Neural cell (in vitro differentiated cells): ENCODE results near the gene CHCT1. TPM values are rescaled to one million over a fixed set of nuclear protein-coding genes. Genes with fewer than 3 reads are reported as not detected.

Source experiments
- H2AFZ ChIP-seq: fragments of 200-600, 300-800 bp; sonication (generic), shearing (Covaris generic); 2 replicates; pipeline ENCODE4 v1.6.0; 2014; ENCODE audit warnings: low read depth, mild to moderate bottlenecking, antibody characterized with exemption, low read length, moderate library complexity
- H3F3A ChIP-seq: fragments of 200-600 bp; shearing (Covaris generic); 2 replicates; pipeline ENCODE4 v1.6.1; 2016; ENCODE audit warnings: mild to moderate bottlenecking, moderate library complexity, mixed read lengths, antibody characterized with exemption, low read length; ENCODE audit not compliant: insufficient read depth, poor library complexity, severe bottlenecking
- H3K27ac ChIP-seq: fragments of 200-600, 300-800 bp; sonication (generic), shearing (Covaris generic); 2 replicates; pipeline ENCODE4 v1.5.1; 2014; ENCODE audit warnings: mild to moderate bottlenecking, low read length, moderate library complexity
- H3K27me3 ChIP-seq: fragments of 300-800, 200-600 bp; sonication (generic), shearing (Covaris generic); 2 replicates; pipeline ENCODE4 v1.6.0; 2014; ENCODE audit warnings: mild to moderate bottlenecking, low read depth, low read length, moderate library complexity; ENCODE audit not compliant: insufficient read depth
- H3K36me3 ChIP-seq: fragments of 300-800, 200-600 bp; sonication (generic), shearing (Covaris generic); 2 replicates; pipeline ENCODE4 v1.5.1; 2014; ENCODE audit warnings: mild to moderate bottlenecking, antibody characterized with exemption, low read length, moderate library complexity; ENCODE audit not compliant: insufficient read depth
- H3K4me2 ChIP-seq: fragments of 300-800, 200-600 bp; sonication (generic), shearing (Covaris generic); 2 replicates; pipeline ENCODE4 v1.6.0; 2014; ENCODE audit warnings: mild to moderate bottlenecking, low read length
- H3K4me3 ChIP-seq: fragments of 300-800, 200-600 bp; sonication (generic), shearing (Covaris generic); 2 replicates; pipeline ENCODE4 v1.5.1; 2014; ENCODE audit warnings: mild to moderate bottlenecking, low read length, moderate library complexity
- H3K79me2 ChIP-seq: fragments of 200-600 bp; shearing (Covaris generic); replicated peaks from 2 replicates; pipeline ENCODE4 v1.6.0; 2014; ENCODE audit warnings: mild to moderate bottlenecking, low read length, moderate library complexity; ENCODE audit not compliant: insufficient read depth
- H3K9ac ChIP-seq: fragments of 300-800, 200-600 bp; sonication (generic), shearing (Covaris generic); 2 replicates; pipeline ENCODE4 v1.6.1; 2016; ENCODE audit warnings: mild to moderate bottlenecking, low read length, mixed read lengths
- H3K9me2 ChIP-seq: fragments of 200-600 bp; shearing (Covaris generic); 2 replicates; pipeline ENCODE4 v1.6.1; 2016; ENCODE audit warnings: mild to moderate bottlenecking, low read length, mixed read lengths; ENCODE audit not compliant: insufficient read depth
- H3K9me3 ChIP-seq: fragments of 200-600, 300-800 bp; sonication (generic), shearing (Covaris generic); 2 replicates; pipeline ENCODE4 v1.6.1; 2016; ENCODE audit warnings: mild to moderate bottlenecking, mixed run types, low read length, moderate library complexity, mixed read lengths
- H4K20me1 ChIP-seq: fragments of 200-600 bp; shearing (Covaris generic); 2 replicates; pipeline ENCODE4 v1.6.1; 2016; ENCODE audit warnings: mild to moderate bottlenecking, mixed run types; ENCODE audit not compliant: insufficient read depth
- CTCF ChIP-seq: fragments of 450-650 bp; IDR thresholded peaks from 2 replicates; pipeline ENCODE4 v1.5.1; 2014; ENCODE audit warnings: antibody characterized with exemption, mild to moderate bottlenecking, moderate library complexity; ENCODE audit not compliant: poor library complexity, severe bottlenecking
- EP300 ChIP-seq: fragments of 450-650 bp; conservative IDR thresholded peaks from 2 replicates; pipeline ENCODE4 v1.6.1; 2014; ENCODE audit warnings: antibody characterized with exemption, mild to moderate bottlenecking, moderate library complexity; ENCODE audit not compliant: poor library complexity, severe bottlenecking
- EZH2 ChIP-seq: fragments of 200-600, 300-800 bp; shearing (Covaris generic), sonication (generic); IDR thresholded peaks from 2 replicates; pipeline ENCODE4 v1.6.1; 2014; ENCODE audit warnings: antibody characterized with exemption, low read length, borderline replicate concordance, mild to moderate bottlenecking; ENCODE audit not compliant: insufficient read depth, poor library complexity, severe bottlenecking
- MXI1 ChIP-seq: fragments of 450-650 bp; conservative IDR thresholded peaks from 2 replicates; pipeline ENCODE4 v1.6.1; 2014; ENCODE audit warnings: antibody characterized with exemption, mild to moderate bottlenecking; ENCODE audit not compliant: poor library complexity, severe bottlenecking
- POLR2AphosphoS5 ChIP-seq: IDR thresholded peaks from 2 replicates; pipeline ENCODE4 v1.6.1; 2012
- RAD21 ChIP-seq: fragments of 450-650 bp; conservative IDR thresholded peaks from 2 replicates; pipeline ENCODE4 v1.6.1; 2014; ENCODE audit warnings: antibody characterized with exemption, mild to moderate bottlenecking, moderate library complexity
- REST ChIP-seq: IDR thresholded peaks from 2 replicates; pipeline ENCODE4 v1.6.1; 2012; ENCODE audit warnings: borderline replicate concordance
- SMC3 ChIP-seq: fragments of 450-650 bp; conservative IDR thresholded peaks from 2 replicates; pipeline ENCODE4 v1.6.1; 2014; ENCODE audit warnings: antibody characterized with exemption, mild to moderate bottlenecking, moderate library complexity; ENCODE audit not compliant: poor library complexity
- TAF1 ChIP-seq: IDR thresholded peaks from 2 replicates; pipeline ENCODE4 v1.6.1; 2012; ENCODE audit warnings: low read depth
- polyA plus RNA-seq: library from polyadenylated mRNA; depleted of rRNA; stranded (reverse); fragments of >200 nt; gene quantifications from 2 replicates; pipeline ENCODE4 v1.2.3, GENCODE V29; 2014

CHCT1 gene
- polyA plus RNA-seq, 1 donor from 2014 or later: not detected

GRCh38 chr17:60393840-60394723, 28.2 kb upstream of the CHCT1 start:
- no peaks in the 10 kb centered on the region for H3K9me3 ChIP-seq
- H3K4me3 ChIP-seq: no peak overlapping the region
- no peaks in the 10 kb centered on the region for H3K9me2 ChIP-seq
- no peak overlapping the region for H3K9ac ChIP-seq
- H2AFZ ChIP-seq: no peak overlapping the region
- H4K20me1 ChIP-seq: no peaks in the 10 kb centered on the region
- H3K4me2 ChIP-seq: no peak overlapping the region
- H3K27me3 ChIP-seq: no peaks in the 10 kb centered on the region
- peaks cover 20% of the 10 kb centered on the region for H3K79me2 ChIP-seq
- H3F3A ChIP-seq: peaks cover 6% of the 10 kb centered on the region
- no peaks in the 10 kb centered on the region for H3K36me3 ChIP-seq
- TF ChIP-seq RAD21: no peak
- TF ChIP-seq CTCF: no peak
- TF ChIP-seq MXI1: no peak
- TF ChIP-seq TAF1: no peak
- TF ChIP-seq EZH2: no peak
- TF ChIP-seq EP300: no peak
- no peak for TF ChIP-seq POLR2AphosphoS5
- TF ChIP-seq REST: no peak
- TF ChIP-seq SMC3: no peak
- H3K27ac ChIP-seq: no peak overlapping the region

GRCh38 chr17:60395508-60396065, 26.7 kb upstream of the CHCT1 start:
- Histone ChIP-seq H3K27ac (no peak overlapping the region), H3K36me3 (no peaks in the 10 kb centered on the region), H2AFZ (no peak overlapping the region), H3K9me3 (no peaks in the 10 kb centered on the region), H3K9ac (no peak overlapping the region), H3K4me3 (no peak overlapping the region), H3K9me2 (no peaks in the 10 kb centered on the region), H3K79me2 (peaks cover 7% of the 10 kb centered on the region), H3F3A (peaks cover 6% of the 10 kb centered on the region), H3K27me3 (no peaks in the 10 kb centered on the region), H3K4me2 (no peak overlapping the region), H4K20me1 (no peaks in the 10 kb centered on the region)
- TF ChIP-seq EZH2 (no peak), POLR2AphosphoS5 (no peak), SMC3 (no peak)
